IMR-90 (cell line): ENCODE results near the gene DOCK4. TPM values are rescaled to one million over a fixed set of nuclear protein-coding genes. Genes with fewer than 3 reads are reported as not detected.

Experiments
- ATAC-seq: fragments of 200-7000 bp; cut with Tn5 transposase; 2 replicates; pipeline ENCODE4 v1.9.1; 2020; ENCODE audit warnings: low read depth, mild to moderate bottlenecking, moderate library complexity
- BruUV-seq: library from RNA; stranded (reverse); fragments of 400-500 nt; replicated peaks from 2 replicates; lab custom pipeline; 2021; lab: Mats Ljungman, UMichigan
- CTCF ChIA-PET: fragments of 300-600 bp; formaldehyde crosslinking; extraction: SDS; loops from one replicate; lab custom pipeline; 2021; ENCODE audit warnings: antibody characterized with exemption; lab: Yijun Ruan, JAX
- POLR2A ChIA-PET: fragments of 300-600 bp; sonication (Branson Sonifier 250); formaldehyde crosslinking; loops from one replicate; lab custom pipeline; 2022; ENCODE audit warnings: antibody characterized with exemption; ENCODE audit not compliant: unreplicated experiment; lab: Charles Lee
- DNase-seq: peaks from one replicate; pipeline ENCODE4 v3.0.0; 2013
- H2AFZ ChIP-seq: replicated peaks from 2 replicates; pipeline ENCODE3; 2013; ENCODE audit warnings: low read length, mild to moderate bottlenecking; ENCODE audit not compliant: poor library complexity
- H2AK5ac ChIP-seq: 2 replicates; pipeline ENCODE4 v1.6.1; 2013; ENCODE audit warnings: low read depth, low read length, inconsistent platforms
- H2AK9ac ChIP-seq: replicated peaks from 2 replicates; pipeline ENCODE3; 2013; ENCODE audit warnings: mild to moderate bottlenecking, low read depth, low read length, moderate library complexity; ENCODE audit not compliant: poor library complexity
- H2BK120ac ChIP-seq: 2 replicates; pipeline ENCODE4 v1.6.1; 2013; ENCODE audit warnings: low read depth, low read length, inconsistent platforms
- H2BK15ac ChIP-seq: 3 replicates; pipeline ENCODE4 v1.6.1; 2013; ENCODE audit warnings: low read depth, low read length, inconsistent platforms
- H2BK20ac ChIP-seq: 2 replicates; pipeline ENCODE4 v1.6.1; 2013; ENCODE audit warnings: low read depth, mild to moderate bottlenecking, inconsistent platforms, low read length, moderate library complexity
- H2BK5ac ChIP-seq: 2 replicates; pipeline ENCODE4 v1.6.1; 2013; ENCODE audit warnings: mild to moderate bottlenecking, low read depth, low read length, inconsistent platforms; ENCODE audit not compliant: poor library complexity, severe bottlenecking
- H3K14ac ChIP-seq: replicated peaks from 2 replicates; pipeline ENCODE4 v1.6.1; 2013; ENCODE audit warnings: low read depth, low read length, inconsistent platforms
- H3K18ac ChIP-seq: 2 replicates; pipeline ENCODE4 v1.6.1; 2013; ENCODE audit warnings: low read depth, low read length, control low read depth
- H3K23ac ChIP-seq: 2 replicates; pipeline ENCODE4 v1.6.1; 2013; ENCODE audit warnings: low read depth, low read length, inconsistent platforms
- H3K27ac ChIP-seq: 2 replicates; pipeline ENCODE4 v1.5.1; 2013; ENCODE audit warnings: mild to moderate bottlenecking, control low read depth, low read length; ENCODE audit not compliant: insufficient read depth
- H3K27me3 ChIP-seq: 2 replicates; pipeline ENCODE4 v1.6.1; 2013; ENCODE audit warnings: low read length; ENCODE audit not compliant: control insufficient read depth, insufficient read depth
- H3K36me3 ChIP-seq: 2 replicates; pipeline ENCODE4 v1.6.1; 2013; ENCODE audit warnings: low read length, mixed read lengths; ENCODE audit not compliant: control insufficient read depth, insufficient read depth
- H3K4ac ChIP-seq: 2 replicates; pipeline ENCODE4 v1.6.1; 2013; ENCODE audit warnings: low read depth, low read length, inconsistent platforms
- H3K4me1 ChIP-seq: 2 replicates; pipeline ENCODE4 v1.6.1; 2013; ENCODE audit warnings: low read length, mixed read lengths; ENCODE audit not compliant: control insufficient read depth, insufficient read depth
- H3K4me2 ChIP-seq: 2 replicates; pipeline ENCODE4 v1.6.1; 2013; ENCODE audit warnings: low read depth, mild to moderate bottlenecking, control low read depth, low read length, moderate library complexity
- H3K4me3 ChIP-seq: 2 replicates; pipeline ENCODE4 v1.5.1; 2013; ENCODE audit warnings: low read depth, mild to moderate bottlenecking, control low read depth, low read length, moderate library complexity; ENCODE audit not compliant: insufficient read depth
- H3K56ac ChIP-seq: 2 replicates; pipeline ENCODE4 v1.6.1; 2013; ENCODE audit warnings: low read length, inconsistent platforms; ENCODE audit not compliant: insufficient read depth; ENCODE audit errors: extremely low read depth
- H3K79me1 ChIP-seq, 2 experiments: 2 replicates each; pipeline ENCODE4 v1.6.1; 2013; ENCODE audit warnings: low read length in 2 of 2, inconsistent platforms in 1 of 2, low read depth in 1 of 2
- H3K9ac ChIP-seq: 2 replicates; pipeline ENCODE4 v1.6.1; 2013; ENCODE audit warnings: low read depth, low read length, control low read depth
- H3K9me1 ChIP-seq: 2 replicates; pipeline ENCODE4 v1.6.1; 2013; ENCODE audit warnings: low read length, inconsistent platforms; ENCODE audit not compliant: insufficient read depth
- H3K9me3 ChIP-seq: 2 replicates; pipeline ENCODE4 v1.6.1; 2013; ENCODE audit warnings: low read length; ENCODE audit not compliant: control insufficient read depth, insufficient read depth
- H4K20me1 ChIP-seq: 2 replicates; pipeline ENCODE4 v1.6.1; 2013; ENCODE audit warnings: low read length, inconsistent platforms; ENCODE audit not compliant: insufficient read depth
- H4K5ac ChIP-seq: 2 replicates; pipeline ENCODE4 v1.6.1; 2013; ENCODE audit warnings: mild to moderate bottlenecking, low read depth, low read length, control low read depth
- H4K8ac ChIP-seq, 2 experiments: 2 replicates each; pipeline ENCODE4 v1.6.1; 2013; ENCODE audit warnings: low read depth in 2 of 2, low read length in 2 of 2, control low read depth in 1 of 2, inconsistent platforms in 1 of 2
- H4K91ac ChIP-seq: 2 replicates; pipeline ENCODE4 v1.6.1; 2013; ENCODE audit warnings: low read depth, low read length, inconsistent platforms; ENCODE audit not compliant: insufficient read depth
- BHLHE40 ChIP-seq: fragments of 150-350 bp; IDR thresholded peaks from 2 replicates; pipeline ENCODE4 v1.6.1; 2016; ENCODE audit warnings: mild to moderate bottlenecking, low read depth, low read length
- CEBPB ChIP-seq: IDR thresholded peaks from 2 replicates; pipeline ENCODE4 v1.6.1; 2012; ENCODE audit warnings: low read depth, low read length, improper control_type of control experiment
- CHD1 ChIP-seq: IDR thresholded peaks from 2 replicates; pipeline ENCODE4 v1.6.1; 2012; ENCODE audit warnings: low read depth, low read length, improper control_type of control experiment
- FOS ChIP-seq: fragments of 150-350 bp; IDR thresholded peaks from 2 replicates; pipeline ENCODE4 v1.6.1; 2016; ENCODE audit warnings: low read depth, low read length
- MAZ ChIP-seq: IDR thresholded peaks from 2 replicates; pipeline ENCODE4 v1.6.1; 2012; ENCODE audit warnings: low read depth, mild to moderate bottlenecking, low read length, improper control_type of control experiment, moderate library complexity, borderline replicate concordance
- MXI1 ChIP-seq: IDR thresholded peaks from 2 replicates; pipeline ENCODE4 v1.6.1; 2012; ENCODE audit warnings: low read depth, mild to moderate bottlenecking, low read length, moderate library complexity, borderline replicate concordance
- NFE2L2 ChIP-seq: fragments of 150-350 bp; IDR thresholded peaks from 2 replicates; pipeline ENCODE4 v1.6.1; 2016; ENCODE audit warnings: low read depth, mild to moderate bottlenecking, low read length
- POLR2A ChIP-seq: IDR thresholded peaks from 2 replicates; pipeline ENCODE4 v1.6.1; 2012; ENCODE audit warnings: mild to moderate bottlenecking, low read depth, low read length
- RCOR1 ChIP-seq: IDR thresholded peaks from 2 replicates; pipeline ENCODE4 v1.6.1; 2012; ENCODE audit warnings: mild to moderate bottlenecking, low read length, improper control_type of control experiment; ENCODE audit not compliant: insufficient replicate concordance
- RFX5 ChIP-seq: IDR thresholded peaks from 2 replicates; pipeline ENCODE4 v1.8.0; 2012; ENCODE audit warnings: low read depth, mild to moderate bottlenecking, low read length, moderate library complexity
- SMC3 ChIP-seq: fragments of 150-350 bp; IDR thresholded peaks from 2 replicates; pipeline ENCODE4 v1.6.1; 2016; ENCODE audit warnings: low read depth, mild to moderate bottlenecking, antibody characterized with exemption, low read length, moderate library complexity
- WGBS, 2 experiments: methylation state at CpG; one replicate each; pipeline versions ENCODE4 v1.1.5 to v1.1.7; 2013; ENCODE audit warnings: missing lambda C conversion rate in 2 of 2; ENCODE audit not compliant: insufficient read length in 1 of 2; ENCODE audit errors: extremely low coverage in 2 of 2; 5-methylcytosine and 5-hydroxymethylcytosine counted together
- dilution Hi-C: fragments of 300-500 bp; cut with HindIII; formaldehyde crosslinking; loops from one replicate; pipeline ENCODE4 v1.14.3; 2018; ENCODE audit warnings: low sequenced_read_pairs; ENCODE audit not compliant: unreplicated experiment
- in situ Hi-C: fragments of 300-500 bp; cut with MboI; formaldehyde crosslinking; loops from 3 replicates; pipeline ENCODE4 v1.14.3; 2019; ENCODE audit warnings: low sequenced_read_pairs, inconsistent platforms, mixed read lengths
- intact Hi-C: fragments of 100-400 bp; cut with micrococcal nuclease; formaldehyde crosslinking; loops from 2 replicates; pipeline ENCODE4 v1.10.0; 2022
- polyA plus RNA-seq, 3 experiments: library from polyadenylated mRNA; depleted of rRNA; stranded (reverse); fragments of >200 nt; gene quantifications; 2 replicates each; pipeline ENCODE4 v1.2.3, GENCODE V29; 2012; ENCODE audit warnings: low replicate concordance in 1 of 3
- total RNA-seq: library from RNA; depleted of rRNA; stranded (reverse); fragments of >200 nt; gene quantifications from 2 replicates; pipeline ENCODE4 v1.2.3, GENCODE V29; 2012
- TF ChIP-seq, protein P1 (sequence below): fragments of 150-350 bp; IDR thresholded peaks from 2 replicates; pipeline ENCODE4 v1.6.1; 2016; ENCODE audit warnings: low read depth, mild to moderate bottlenecking, low read length, moderate library complexity, borderline replicate concordance
- TF ChIP-seq, protein P2 (sequence below): fragments of 150-350 bp; IDR thresholded peaks from 2 replicates; pipeline ENCODE4 v1.6.1; 2017; ENCODE audit warnings: mild to moderate bottlenecking, antibody characterized with exemption, low read length, low read depth

Gene DOCK4
- total and polyA plus RNA-seq, 2 of the 4 experiments (the other 2 are of a cell fraction), result 4.4 to 12.2 TPM

DNA sequence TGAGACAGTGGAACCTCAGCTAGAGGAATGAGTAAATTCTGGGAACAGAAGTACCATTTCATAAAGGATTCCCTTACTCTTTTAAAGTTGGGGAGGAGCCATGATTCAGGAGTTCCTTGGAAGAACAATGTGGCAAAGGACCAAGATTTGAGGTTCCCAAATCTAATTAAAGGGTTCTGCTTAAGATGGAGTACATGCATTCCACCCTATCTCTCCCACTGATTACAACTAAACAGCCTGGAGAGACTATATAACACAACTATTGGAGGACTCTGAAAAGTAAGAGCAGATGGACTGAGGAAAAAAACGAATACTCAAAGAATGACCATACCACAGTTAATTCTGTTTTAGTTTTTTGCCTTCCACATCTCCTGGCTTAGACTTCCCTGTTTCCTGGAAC lies 431.0 kb downstream of the DOCK4 start:
- ATAC-seq (no peak), DNase-seq (no peak)
- Histone ChIP-seq H4K5ac (no peak overlapping the region), H3K4me2 (no peak overlapping the region), H2BK20ac (no peak overlapping the region), H3K23ac (no peak overlapping the region), H4K8ac (no peak overlapping the region), H2AK5ac (no peak overlapping the region), H3K9ac (no peak overlapping the region), H4K20me1 (no peaks in the 10 kb centered on the region), H2BK5ac (no peak overlapping the region), H3K56ac (no peak overlapping the region), H3K27ac (no peak overlapping the region), H3K4ac (no peak overlapping the region), H3K36me3 (peaks cover 14% of the 10 kb centered on the region), H3K9me3 (peaks cover 4% of the 10 kb centered on the region; the same call in 1 of the 2 replicates), H2BK15ac (no peak overlapping the region), H3K18ac (no peak overlapping the region), H2BK120ac (no peak overlapping the region), H3K4me3 (no peak overlapping the region), H3K14ac (no peak overlapping the region), H3K4me1 (no peaks in the 10 kb centered on the region), H2AFZ (no peak overlapping the region), H4K91ac (no peak overlapping the region), H3K79me1 (no peaks in the 10 kb centered on the region), H3K9me1 (no peaks in the 10 kb centered on the region), H2AK9ac (no peak overlapping the region), H3K27me3 (no peaks in the 10 kb centered on the region)
- ChIA-PET CTCF (no interaction called here), POLR2A (no interaction called here)
- no peak for TF ChIP-seq MAZ
- TF ChIP-seq FOS, result no peak
- TF ChIP-seq NFE2L2, result no peak
- TF ChIP-seq RFX5, result no peak
- TF ChIP-seq BHLHE40, result no peak
- no peak for TF ChIP-seq RCOR1
- TF ChIP-seq POLR2A, result no peak
- TF ChIP-seq, protein P1, sequence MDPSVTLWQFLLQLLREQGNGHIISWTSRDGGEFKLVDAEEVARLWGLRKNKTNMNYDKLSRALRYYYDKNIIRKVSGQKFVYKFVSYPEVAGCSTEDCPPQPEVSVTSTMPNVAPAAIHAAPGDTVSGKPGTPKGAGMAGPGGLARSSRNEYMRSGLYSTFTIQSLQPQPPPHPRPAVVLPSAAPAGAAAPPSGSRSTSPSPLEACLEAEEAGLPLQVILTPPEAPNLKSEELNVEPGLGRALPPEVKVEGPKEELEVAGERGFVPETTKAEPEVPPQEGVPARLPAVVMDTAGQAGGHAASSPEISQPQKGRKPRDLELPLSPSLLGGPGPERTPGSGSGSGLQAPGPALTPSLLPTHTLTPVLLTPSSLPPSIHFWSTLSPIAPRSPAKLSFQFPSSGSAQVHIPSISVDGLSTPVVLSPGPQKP, result no peak
- TF ChIP-seq, protein P2, sequence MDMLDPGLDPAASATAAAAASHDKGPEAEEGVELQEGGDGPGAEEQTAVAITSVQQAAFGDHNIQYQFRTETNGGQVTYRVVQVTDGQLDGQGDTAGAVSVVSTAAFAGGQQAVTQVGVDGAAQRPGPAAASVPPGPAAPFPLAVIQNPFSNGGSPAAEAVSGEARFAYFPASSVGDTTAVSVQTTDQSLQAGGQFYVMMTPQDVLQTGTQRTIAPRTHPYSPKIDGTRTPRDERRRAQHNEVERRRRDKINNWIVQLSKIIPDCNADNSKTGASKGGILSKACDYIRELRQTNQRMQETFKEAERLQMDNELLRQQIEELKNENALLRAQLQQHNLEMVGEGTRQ, result no peak
- no peak for TF ChIP-seq CHD1
- no peak for TF ChIP-seq MXI1
- no peak for TF ChIP-seq CEBPB
- TF ChIP-seq SMC3, result no peak
- in situ Hi-C loops (no loop called here), dilution Hi-C loops (no loop called here), intact Hi-C loops (no loop called here)
- no TSS peak for BruUV-seq
- no CpG with 5 or more reads among the region's 1 CpG for WGBS, 2 experiments
